Hematopoietic multipotent progenitor cell treated with erythropoietin and hydrocortisone succinate and interleukin-3 and kit ligand, for 6 days (in vitro differentiated cells): ENCODE measurements around the gene OGFOD2.

Experiments used
- DNase-seq: peaks from one replicate; pipeline ENCODE4 v3.0.0-alpha.2; 2015

OGFOD2 gene

DNA sequence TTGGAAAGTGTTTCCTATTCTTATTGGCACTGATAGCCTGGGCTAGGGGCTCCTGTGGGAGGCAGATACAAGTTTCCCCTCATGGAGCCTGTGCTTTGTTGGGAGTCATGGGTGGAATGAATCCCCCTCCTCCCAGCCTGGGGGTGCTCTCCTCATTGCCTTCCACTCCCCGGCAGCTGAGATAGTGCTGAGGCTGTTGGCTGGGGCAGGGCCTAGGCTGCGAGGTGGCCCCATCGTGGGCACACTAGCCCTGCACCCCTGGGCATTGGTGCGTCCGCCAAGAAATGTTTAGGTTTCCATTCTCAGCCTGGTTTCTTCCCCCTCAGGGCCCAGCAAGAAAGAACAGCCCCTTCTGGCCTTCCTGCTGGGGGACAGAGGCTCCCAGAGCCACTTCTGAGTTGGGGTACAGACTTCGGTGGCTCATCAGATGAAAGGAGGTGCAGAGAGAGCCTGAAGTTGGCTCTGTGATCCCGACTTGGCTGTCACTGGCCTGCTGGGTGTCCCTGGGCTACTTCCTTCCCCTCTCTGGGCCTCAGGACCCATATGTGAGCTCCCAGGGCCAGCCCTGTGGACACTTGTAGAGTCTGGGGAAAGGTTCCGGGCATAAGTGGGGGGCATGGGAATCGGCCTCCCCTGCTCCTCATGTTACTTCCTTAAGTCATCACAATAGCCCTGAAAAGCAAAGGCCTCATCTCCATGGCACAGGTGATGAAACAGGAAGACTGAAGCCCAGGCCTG is 2.8 kb downstream of the OGFOD2 start:
- no peak for DNase-seq

DNA sequence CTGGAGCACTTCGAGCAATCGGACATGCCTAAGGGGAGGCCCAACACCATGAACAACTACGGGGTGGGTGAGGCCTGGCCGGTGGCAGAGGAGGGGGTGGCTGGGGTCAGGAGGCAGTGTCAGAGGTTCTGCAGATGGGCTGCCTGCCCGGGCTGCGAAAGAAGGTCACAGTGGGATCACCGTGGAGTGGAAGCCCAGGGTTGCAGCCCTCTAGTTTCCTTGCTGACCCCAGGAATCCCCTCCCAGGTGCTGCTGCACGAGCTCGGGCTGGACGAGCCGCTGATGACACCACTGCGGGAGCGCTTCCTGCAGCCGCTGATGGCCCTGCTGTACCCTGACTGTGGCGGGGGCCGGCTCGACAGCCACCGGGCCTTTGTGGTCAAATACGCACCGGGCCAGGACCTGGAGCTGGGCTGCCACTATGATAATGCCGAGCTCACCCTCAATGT is 3.5 kb downstream of the OGFOD2 start:
- no peak for DNase-seq

DNA sequence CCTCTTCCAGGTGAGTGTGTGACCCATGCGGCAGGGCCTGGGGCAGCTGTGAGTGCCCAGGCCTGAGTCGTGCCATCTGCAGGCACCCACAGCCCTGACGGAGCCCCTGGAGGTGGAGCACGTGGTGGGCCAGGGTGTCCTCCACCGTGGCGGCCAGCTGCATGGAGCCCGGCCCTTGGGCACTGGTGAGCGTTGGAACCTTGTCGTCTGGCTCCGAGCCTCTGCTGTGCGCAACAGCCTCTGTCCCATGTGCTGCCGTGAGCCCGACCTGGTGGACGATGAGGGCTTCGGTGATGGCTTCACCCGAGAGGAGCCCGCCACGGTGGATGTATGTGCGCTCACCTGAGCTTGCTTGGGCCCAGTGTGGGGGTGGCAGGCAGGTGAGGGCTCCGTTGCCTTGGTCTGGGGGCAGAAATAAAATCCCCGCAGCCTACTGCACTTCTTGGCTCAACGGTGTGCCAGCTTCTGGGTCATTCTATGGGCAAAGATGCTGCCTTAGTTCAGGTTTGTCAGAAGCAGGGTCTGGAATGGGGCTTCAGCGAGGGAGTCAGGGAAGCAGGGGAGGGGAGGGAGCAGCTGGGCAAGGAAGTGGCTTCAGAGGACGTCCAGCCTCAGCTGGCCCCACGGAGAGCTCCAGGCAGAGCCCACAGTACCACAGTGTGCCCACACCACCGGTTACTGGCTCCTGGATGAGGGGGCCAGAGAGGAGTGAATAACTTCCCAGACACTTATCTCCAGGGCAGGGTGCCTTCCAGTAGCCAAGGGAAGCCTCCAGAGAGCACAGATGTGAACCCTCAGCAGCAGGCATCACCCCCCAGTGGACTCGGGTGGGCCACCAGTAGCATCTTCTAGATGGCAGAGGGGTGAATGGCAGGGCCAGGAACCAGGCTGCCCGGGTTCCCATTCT is 4.2 kb downstream of the OGFOD2 start:
- no peak for DNase-seq

DNA sequence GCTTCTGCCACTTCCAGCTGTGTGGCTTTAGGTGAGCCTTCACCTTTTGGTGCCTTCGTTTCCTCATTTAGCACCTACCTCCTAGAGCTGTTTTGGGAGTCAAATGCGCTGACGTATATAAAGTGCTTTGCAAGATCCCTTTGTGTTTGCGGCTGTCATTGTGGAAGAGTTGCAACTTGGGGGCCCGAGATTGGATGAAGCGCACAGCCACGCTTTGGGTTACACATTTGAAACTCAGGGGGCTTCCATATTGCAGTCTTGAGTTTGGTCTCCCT is 4.8 kb downstream of the OGFOD2 start:
- peak; percentile 50 for DNase-seq

DNA sequence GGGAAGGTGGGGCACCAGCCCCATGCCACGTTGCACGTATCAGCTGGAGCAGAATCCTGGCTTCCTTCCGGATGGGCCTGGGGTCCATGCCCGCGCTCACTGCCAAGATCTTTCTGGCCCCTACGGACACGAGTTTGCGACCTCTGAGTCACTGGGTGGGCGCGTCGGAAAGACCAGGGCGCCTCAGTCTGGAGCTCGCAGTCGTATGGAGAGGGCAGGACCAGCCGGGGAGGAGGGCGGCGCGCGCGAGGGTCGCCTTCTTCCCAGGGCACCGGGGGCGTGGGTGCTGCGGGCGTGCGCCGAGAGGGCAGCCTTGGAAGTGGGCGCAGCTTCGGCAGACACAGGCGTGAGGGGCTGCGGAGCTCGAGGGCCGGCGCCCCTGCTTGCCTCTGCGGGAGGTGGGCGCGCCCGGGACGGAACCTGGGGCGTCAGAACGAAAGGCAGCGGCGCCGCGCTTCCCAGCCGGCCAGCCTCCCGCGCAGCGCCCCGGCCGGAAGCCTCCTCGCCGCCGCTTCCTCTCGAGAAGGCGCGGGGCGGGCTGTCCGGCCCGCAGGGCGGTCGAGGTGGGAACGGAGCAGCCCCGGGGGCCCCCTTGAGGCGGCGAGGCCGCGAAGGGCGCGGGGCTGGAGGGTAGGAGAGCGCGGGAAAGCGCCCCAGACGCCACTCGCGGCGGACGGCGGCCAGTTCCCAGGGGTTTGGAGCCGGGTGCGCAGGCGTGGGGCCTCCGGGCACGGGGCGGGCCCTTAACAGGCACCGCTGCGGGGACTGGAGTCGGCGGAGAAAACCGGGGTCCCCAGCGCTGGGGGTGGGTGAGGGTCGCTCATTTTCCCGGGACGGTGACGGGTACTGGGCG is 5.4 kb downstream of the OGFOD2 start, which contains the start of gene ARL6IP4:
Gene ARL6IP4 (plus strand): TSS at position 499 of the 853 bp plus-strand sequence. CDS start 459 bp downstream, outside the sequence.
- DNase-seq = peak; percentile 83

DNA sequence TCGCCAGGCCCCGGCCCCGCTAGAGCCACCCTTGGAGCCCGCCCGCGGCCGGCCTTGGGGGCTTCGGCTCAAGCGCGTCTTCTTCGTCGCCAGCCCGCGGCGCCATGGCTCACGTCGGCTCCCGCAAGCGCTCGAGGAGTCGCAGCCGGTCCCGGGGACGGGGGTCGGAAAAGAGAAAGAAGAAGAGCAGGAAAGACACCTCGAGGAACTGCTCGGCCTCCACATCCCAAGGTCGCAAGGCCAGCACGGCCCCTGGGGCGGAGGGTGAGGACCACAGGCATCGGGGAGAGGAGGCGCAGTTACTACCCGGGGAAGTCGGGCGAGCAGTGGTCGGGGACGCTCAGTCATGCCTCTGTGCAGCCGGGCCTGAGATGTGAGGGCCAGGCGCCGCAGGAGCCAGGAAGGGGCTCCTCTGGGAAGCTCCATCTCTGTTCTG is 6.0 kb downstream of the OGFOD2 start:
- no peak for DNase-seq

DNA sequence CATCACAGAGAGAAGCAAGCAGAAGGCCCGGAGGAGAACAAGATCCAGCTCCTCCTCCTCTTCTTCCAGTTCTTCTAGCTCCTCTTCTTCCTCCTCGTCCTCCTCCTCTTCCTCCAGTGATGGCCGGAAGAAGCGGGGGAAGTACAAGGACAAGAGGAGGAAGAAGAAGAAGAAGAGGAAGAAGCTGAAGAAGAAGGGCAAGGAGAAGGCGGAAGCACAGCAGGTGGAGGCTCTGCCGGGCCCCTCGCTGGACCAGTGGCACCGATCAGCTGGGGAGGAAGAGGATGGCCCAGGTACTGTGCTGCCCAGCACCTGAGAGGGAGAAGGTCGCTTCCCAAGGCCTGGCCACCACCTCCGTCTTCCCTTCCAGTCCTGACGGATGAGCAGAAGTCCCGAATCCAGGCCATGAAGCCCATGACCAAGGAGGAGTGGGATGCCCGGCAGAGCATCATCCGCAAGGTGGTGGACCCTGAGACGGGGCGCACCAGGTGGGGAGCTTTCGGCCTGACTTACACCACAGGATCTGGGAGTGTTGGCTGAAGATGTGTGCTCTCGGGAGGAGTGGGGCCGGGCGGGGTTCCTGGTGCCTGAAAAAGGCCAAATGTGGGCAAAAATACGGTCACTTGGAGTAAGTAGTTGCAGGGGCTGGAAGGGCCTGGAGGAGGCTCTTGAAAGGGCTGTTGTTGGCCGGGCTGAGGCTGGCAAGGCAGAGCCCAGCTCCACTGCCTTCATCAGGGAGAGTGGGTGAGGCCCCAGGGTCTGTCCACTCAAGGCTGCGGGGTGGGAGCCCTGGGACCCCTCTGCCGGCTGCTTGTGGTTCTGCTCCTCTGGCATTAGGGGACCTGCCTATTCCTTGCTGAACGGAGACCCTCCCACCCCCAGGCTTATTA is 6.8 kb downstream of the OGFOD2 start:
- no peak for DNase-seq

DNA sequence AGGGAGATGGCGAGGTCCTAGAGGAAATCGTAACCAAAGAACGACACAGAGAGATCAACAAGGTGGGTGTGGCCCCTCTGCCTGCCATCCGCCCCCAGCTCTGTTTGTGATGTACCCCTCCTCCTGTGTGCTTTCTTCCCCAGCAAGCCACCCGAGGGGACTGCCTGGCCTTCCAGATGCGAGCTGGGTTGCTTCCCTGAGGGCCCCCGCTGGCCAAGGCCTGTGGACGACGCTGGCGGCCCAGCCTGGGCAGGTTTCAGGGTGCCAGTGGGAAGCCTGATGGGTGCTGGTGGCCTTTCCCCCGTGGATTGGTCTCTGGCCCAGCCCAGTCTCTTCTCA is 7.4 kb downstream of the OGFOD2 start:
- no peak for DNase-seq

DNA sequence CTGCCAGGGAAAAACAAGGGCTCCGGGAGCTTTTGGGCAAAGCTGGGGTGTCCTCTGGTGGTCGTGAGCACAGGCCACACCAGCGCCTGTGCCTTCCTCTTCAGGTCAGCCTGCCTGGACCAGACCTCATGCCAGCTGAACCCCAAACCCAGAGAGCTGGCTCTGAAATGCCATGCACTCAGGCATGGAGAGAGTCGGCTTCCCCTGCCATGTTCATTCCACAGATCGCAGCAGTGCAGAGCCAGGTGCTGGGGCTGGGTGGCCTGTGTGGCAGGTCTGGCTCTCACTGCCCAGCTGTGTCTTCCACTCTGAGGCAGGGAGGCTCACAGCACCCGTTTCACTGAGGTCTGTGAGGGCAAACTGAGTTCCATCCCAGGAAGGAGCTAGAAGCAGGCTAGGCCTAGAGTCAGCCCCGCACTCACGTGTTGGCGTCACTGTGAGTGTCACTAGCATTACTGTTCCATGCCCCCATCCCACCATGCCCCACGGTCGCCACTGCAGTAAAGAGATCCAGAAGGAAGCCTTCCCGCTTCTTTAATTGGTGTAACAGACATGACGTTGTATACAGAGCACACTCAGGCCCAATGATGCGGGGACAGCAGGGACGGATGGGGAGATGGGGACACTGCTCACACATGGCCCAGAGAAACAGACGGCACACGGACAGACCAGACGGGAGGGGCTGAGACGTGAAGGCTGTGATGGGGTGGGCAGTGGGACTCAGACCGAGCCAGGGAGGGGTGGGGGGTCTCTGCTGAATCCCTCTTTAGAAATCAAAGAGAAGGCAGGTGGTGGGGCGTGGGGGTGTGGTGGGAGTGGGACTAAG is 8.1 kb downstream of the OGFOD2 start:
- DNase-seq = no peak

DNA sequence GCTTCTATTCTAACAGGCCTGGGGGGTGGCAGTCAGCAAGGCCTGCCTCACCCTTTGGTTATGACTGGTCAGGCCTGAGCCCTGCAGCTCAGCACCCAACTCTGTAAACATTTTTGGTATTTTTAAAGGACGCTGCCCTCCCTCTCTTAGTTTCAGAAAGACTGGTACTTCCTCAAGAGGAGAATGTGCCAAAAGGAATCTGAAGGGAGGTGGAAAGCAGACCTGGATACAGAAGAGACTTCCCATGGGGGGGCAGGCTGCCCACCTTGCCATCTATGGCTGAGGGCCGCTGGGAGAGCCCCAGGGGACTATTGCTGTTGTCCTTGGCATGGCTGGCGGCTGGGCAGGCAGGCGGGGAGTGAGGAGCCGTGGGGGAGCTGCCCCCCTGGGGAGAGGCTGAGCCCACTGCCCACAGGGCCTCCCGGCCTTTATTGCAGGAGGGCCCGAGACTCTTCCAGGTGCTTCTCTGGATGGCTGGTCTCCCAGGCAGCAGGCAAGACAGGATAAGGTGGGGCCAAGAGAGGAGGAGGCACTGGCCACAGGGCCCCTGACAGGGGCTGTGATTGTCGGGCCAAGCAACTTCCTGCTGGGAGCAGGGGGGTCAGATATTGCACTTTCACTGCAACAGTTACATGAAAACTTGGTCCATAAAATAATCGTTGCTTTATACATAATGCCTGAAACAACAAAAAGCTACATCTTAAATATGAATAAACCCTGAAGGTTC is 8.9 kb downstream of the OGFOD2 start:
- DNase-seq = peak; percentile 51

DNA sequence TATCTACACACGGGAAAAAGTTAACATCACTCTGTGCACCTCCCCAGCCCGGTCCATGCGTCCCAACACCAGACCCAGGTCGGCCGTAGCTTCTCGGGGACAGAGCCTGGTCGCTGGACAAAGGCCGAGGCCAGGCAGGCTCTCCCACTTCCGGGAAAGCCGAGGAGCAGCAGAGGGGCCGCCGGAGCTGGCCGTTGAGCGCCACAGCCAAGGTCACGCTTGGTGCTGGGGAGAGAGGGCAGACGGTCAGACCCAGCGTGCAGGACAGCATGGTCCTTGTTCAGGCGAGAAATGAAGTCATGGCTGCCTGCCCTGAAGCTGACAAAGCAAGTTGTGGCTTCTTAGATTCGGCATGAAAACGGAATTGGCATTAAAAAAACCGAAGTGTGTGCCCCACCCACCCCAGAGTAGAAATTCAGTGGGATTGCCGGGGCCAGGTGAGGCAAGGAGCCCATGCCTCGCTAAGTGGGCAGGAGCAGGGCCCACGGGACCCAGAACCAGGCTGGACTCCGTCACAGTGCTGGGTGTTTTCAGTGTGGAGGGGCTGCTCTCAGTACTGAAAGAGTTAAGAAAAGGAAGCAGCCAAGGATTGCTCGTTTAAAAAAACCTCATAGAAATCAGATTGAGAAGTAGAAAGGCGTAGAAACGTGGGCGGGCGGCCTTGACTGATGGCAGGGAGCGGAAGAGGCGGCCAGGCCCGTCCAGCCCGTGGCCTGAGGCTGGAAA is 9.7 kb downstream of the OGFOD2 start:
- peak; percentile 56 for DNase-seq

DNA sequence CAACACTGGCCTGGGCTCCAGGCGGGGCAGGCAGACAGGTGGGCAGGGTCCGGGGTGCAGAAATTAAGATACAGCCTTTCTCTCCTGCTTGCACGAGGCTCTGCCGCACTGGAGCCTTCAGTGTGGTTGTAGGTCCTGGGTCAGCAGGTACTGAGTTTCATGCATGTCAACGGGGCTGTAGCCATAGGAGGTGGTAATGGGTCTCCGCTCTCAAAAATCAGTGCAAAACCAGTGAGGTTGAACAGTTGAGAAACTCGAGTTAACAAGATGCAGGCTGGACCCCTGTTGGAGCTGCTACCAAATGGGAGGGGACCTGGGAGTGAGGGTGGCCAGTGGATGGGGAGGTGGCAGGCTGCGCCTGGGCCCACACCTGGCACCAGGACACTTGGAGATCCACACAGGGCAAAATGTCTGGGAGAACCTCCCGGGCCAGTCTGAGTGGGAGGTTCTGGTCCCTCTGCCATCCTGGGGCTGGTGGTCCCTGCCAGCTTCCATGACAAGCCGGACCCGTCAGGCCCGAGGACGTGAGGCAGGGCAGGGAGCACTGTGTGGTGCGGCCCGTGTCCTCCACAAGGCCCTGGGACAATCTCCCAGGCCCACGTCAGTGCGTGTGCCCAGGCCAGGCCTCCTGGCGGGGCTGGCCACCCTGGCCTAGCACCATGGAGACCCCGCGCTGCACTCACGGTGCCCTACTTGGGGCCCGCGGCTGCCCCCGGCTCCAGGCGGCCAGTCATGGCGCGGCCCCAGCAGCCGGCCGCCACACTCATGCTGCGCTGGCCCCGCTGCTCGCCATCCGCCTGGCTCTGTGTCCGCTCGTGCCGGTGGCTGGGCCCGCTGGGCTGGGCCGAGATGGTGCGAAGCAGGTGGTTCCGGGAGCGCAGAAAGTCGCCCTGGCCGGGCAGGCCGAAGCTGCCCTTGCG is 10.6 kb downstream of the OGFOD2 start:
- no peak for DNase-seq

DNA sequence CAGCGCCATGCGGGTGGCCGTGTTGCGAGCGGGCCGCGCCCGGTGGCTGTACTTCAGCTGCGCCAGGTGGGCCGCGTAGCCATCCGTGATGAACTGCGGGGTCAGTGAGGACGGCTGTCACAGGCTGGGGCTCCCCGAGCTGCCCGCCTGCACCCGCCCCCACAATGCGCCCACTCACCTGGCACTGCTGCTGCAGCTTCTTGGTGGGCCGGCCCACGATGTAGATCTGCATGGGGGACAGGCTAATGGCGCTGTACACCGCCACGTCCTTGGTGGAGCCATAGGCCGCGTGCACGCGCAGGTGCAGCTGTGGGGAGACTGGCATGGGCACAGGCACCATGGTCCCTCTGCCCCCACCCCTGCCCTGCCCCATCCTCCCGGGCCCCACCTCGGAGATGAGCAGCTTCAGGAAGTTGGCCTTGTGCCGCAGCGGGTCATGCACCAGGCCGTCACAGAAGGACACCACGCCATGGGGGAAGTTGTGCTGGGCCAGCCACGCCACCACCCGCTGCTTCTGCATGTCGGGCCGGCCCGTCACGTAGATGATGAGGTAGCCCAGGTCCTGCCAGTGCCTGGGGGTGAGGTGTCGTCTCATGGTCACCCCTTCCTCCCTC is 11.3 kb downstream of the OGFOD2 start:
- no peak for DNase-seq

DNA sequence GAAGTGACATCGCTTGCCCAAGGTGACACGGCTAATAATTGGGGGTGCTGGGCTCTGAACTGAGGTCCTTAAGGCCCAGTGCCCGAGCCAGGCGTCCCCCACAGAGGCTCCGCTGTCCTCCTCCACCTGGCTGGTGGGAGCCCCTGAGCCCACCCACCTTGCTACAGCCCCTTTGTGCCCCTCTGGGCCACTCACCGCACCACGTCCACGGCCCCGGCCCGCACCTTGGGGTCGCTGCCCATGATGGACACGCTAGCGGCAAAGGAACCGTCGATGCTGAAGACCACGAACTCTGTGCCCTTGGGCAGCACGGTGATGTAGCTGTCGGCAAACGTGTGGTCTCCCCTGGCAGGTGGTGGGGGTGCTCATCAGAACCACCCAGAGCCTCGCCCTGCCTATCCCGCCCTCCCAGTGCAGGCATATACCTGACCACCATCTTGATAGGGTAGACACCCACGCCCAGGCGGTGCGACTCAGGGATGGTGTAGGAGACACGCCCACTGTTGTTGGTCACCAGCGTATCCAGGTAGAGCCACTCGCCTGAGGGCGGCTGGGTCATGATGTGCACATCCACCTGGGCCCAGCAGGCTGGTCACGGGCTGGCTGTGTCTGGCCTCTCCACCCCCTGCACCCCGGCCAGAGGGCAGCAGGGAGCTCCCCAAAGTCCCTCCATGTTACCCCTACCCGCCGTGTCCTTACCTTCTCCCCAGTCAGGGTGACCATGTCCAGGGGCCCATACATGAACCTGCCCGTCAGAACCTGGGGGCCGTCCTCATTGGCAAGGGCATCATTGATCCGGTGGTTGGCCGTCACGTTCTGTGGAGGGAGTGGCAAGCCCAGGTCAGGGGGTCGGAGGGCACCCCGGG is 12.3 kb downstream of the OGFOD2 start:
- DNase-seq = peak; percentile 33

DNA sequence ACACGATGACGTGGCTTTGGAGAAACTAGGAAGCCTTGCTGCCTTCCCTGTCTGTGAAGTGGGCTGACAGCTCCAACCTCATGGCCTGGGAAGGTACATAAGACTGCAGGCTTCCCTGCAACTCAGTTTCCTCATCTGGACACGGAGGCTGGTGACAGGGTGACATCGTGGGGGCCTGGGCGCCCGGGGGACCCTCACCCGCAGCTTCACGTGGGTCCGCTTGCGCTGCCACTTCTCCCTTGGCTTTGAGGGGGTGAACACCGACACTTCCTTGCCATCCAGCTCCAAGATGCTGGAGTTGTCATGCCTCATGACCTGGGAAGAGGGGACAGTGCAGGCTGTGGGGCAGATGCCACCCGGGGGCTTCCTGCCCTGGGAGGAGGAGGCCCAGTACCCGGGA is 13.0 kb downstream of the OGFOD2 start:
- no peak for DNase-seq

DNA sequence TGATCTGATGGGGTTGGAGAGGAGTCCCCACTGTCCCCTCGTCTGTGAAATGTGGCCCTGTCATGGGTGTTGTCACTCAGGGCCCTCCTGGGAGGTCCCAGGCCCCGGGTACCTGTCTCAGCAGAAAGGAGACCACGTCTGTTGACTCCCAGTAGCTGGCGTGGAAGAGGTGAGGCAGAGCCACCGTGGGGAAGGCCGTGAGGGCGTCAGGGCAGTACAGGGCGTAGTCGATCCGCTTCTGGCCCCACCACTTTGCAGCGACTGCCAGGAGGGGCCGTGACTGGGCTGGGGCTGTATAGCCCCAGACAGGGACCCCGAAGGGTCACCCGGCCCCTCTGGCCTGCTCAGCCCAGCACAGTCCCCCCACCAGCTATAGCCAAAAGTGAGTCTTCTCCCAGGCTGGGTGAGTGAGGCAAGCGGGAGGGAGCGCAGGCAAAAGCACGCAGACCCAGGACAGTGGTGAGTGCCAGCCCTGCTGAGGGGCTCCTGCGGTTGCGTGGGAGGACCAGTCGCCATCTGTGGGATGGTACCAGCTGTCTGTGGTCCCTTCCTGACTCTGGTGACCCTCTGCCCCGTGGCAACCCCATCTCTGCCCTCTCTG is 13.7 kb downstream of the OGFOD2 start:
- no peak for DNase-seq
